OCI-M2 (cell line): ENCODE results near the gene HHAT.

Experiments
- DNase-seq: peaks from one replicate; lab custom pipeline; 2025; ENCODE audit not compliant: unreplicated experiment; lab: John Stamatoyannopoulos, UW

The HHAT gene

DNA sequence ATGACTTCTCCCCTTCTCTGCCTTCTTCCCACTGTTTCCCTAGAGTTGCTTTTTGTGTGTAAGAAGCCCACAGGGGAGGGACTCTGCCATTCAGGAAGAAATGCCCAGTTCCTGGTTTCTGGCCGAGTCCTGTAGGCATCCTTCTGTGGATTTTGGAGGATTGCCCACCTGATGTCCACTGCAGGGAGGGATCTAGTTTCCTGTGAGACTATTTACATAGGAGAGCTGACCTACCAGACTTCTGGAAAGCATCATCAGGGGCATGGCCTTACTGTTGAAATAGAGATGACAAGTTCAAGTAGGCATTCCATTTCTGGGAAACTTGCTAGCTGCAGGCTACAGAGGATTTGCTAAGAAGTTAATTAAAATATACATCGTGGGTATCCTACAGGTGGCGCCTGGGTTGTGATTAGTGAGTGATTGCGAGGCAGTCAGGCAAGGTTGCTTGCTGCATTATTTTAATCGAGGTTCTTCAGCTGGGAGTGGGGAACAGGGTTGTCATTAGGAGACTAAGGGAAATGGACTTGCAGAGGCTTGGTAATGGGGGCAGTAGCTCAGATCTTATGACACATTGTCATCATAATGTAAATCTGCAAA is 148.7 kb downstream of the HHAT start:
- DNase-seq, result no peak

DNA sequence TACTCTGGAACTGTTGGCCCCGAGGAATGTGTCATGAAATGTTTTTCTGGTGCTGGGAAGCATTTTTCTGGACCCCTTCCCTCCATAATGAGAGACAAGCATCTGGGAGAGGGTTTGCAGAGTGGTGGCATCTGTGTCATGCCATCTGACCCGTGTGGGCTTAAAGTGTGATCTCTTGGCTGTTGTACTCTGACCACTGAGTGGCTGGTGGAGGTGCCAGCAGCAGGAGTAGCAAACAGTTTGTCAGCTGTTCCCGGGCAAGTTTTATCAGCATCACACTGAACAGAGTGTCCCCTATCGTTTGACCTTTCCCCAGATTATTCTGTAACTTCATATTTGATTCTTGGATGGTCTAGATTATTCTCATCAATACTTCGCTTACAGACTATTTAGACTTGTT is 150.1 kb downstream of the HHAT start:
- DNase-seq, result no peak

DNA sequence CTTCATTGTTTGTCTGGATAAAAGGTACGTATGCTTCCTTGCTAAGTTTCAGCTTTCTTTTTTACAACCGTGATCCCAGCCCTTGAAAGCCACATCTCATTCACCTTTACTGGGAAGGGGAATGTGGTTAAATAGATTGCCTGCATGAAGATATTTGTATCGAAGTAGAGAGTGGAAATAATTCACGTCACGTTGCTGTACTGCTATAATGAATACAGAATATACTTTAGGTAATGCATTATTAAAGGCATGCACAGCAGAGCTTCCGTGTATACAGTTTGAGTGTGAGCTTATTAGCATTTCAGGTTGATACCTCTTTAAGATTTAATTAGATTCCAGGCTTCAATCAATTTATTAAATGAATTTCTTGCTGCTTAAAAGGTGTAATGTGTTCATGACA is 153.8 kb downstream of the HHAT start:
- no peak for DNase-seq

DNA sequence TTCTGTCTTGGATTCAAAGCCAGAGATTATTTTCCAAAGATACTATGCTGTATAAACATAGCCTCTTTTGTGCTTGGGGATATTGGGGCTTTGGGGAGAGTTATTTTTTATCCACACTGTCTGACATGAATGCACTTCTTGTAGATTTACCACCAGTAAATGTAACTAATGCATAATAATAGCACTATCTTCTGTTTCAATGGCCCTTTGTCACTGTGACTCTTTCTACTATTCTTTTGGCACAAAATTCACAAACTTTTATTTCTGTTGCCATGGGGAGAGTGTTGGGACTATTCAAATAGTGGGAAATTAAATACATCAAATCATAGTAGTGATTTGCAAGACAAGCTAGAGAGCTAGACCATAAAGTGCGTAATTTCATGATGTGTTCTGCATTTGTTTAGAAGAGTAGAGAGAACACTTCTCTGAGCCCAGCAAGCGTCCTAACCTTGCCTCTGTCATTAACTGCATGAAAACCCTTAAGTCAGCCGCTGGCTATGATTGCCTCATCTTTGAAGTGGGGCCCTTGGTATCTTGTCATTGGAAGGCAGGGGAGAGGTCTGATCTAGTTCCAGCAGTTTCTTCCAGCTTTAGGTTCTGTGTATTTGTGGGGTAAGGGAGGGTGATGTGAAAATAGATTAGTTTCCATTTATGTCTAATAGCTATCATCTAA is 154.4 kb downstream of the HHAT start:
- DNase-seq, result no peak

DNA sequence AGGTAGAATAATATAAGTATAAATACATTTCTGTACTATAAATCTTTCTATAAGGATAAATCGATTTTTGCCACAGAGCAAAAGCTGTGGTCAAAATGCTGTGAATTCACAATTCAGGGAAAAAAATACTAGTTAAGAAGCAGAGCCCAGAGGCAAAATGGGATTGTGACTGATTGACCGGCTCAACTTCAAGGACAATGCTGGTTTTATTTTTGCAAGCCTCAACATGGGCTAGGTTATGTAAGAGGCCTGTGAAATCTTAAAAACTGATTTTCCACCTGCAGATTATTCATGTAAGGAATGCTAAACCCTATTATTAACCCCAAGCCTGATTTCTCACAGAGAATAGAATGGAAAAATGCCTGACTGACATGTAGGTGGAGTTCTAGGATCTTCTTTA is 155.1 kb downstream of the HHAT start:
- DNase-seq, result no peak

DNA sequence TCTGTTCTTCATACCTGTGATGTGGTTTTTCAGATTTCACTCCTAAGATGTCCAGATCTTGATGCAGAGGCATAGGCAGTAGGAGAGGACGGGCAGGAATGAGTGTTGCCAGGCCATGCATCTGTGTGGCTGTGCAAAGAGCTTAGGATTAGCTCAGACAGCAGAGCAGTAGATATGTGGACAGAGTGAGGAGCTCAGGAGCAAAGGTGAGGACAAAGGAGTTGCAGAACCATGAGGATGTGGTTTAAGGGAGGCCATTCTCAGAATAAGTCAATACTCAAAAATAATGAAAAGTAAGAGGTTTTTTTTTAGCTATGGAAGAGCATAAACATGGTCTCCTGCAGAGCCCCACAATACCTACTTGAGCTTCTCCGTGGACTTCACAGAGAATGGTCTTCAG is 158.3 kb downstream of the HHAT start:
- DNase-seq, result no peak

DNA sequence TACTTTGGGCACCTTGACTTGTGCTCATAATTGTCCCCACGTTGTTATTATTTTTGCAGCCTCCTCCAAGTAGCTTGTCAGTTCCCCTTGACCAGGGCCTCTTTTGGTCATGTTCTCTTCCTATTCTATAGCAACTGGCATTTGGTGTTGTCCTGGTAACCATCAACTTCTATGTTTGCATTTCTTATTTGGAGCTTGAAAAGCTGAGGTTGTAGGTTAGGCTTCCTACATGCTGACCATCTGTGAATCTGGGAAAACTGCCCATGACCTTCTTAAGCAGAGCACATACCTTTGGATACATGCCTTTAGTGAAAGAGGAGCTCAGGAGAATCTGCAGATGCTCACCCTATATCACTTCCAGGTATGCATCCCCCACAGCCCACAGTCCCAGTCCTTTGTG is 160.8 kb downstream of the HHAT start:
- DNase-seq, result no peak

DNA sequence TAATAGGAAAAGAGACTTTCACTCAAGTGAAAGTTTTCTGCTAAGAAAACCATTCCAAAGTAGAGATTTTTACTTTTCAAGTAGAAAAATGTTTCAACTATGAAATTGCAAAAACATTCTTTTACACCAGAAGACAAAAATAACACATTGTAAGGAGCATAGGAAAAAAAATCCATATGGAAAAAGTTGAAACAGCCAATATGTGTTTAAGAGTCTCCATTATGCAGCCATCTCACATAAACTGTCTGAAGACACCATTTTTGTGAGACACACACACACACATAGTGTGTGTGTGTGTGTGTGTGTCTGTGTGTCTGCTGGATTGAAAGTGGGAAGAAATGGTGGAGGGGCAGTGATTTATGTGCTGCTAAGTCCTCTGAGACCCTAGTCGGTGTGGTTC is 162.1 kb downstream of the HHAT start:
- DNase-seq, result no peak

DNA sequence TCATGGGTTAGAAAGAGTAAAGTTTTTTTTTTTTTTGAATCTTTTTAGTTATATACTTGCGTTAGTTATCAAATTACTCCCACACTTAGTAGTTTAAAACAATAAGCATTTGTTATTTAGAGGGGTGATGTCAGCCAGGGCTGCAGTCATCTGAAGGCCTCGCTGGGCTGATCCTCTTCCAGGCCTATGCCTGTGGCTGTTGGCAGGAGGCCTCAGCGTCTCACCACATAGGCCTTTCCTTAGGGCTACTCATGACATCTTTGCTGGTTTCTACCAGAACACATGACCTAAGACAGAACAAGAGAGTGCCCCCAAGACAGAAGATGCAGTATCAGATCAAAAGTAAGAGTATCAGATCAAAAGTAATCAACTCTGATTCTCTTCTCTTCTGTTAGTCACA is 167.4 kb downstream of the HHAT start:
- DNase-seq, result no peak

DNA sequence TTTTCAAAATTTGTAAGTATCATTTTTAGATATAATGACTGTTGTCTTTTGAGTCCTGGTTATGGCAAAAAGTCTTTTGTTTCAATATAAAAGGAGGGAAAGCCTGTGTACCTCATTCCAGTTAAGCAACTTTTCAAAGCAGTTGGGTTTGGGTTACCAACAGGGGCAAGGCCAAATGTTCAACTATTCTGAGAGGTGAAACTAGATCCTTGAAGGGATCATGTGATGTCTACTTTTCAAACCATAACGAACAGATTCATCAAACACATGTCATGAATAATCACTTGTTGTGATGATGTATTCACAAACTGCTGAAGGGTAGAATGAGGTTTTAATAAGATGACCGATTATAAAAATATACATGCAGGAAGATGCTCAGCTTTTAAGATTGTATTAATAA is 171.3 kb downstream of the HHAT start:
- DNase-seq, result no peak

DNA sequence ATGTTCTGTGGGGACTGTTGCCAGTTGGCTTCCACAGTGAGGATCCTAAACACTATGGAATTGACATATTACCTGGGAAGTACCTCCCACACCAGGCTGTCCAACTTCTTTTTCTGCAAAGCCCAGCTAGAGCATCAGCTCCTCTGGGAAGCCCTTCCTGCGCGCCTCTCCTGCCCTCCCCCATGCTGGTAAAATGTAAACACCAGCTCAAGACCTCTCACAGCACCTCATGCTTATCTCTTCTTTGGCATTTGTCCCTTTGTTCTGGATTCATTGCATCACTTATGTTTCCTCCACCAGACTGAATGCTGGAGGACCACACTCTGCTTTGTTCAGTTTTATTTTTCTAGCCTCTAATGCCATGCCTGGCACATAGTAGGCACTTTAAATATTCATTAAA is 172.1 kb downstream of the HHAT start:
- DNase-seq, result no peak

DNA sequence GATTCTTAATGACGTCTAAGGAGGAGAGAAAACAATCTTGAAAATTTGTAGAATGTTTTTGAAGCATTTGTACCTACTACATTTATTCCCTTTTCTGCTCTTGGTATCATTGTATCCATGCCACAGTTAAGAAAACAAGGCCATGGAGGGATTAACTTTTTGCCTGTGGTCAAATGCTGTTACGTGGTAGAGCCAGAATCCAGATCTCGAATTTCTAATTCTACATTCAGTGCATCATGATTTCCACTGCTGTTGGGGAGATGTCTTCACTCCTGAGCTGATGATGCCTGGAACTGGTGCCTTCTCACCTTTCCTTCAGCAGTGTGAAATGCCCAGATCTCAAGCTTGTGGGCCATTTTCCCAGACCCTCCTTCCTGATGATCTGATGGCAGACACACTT is 175.6 kb downstream of the HHAT start:
- no peak for DNase-seq

DNA sequence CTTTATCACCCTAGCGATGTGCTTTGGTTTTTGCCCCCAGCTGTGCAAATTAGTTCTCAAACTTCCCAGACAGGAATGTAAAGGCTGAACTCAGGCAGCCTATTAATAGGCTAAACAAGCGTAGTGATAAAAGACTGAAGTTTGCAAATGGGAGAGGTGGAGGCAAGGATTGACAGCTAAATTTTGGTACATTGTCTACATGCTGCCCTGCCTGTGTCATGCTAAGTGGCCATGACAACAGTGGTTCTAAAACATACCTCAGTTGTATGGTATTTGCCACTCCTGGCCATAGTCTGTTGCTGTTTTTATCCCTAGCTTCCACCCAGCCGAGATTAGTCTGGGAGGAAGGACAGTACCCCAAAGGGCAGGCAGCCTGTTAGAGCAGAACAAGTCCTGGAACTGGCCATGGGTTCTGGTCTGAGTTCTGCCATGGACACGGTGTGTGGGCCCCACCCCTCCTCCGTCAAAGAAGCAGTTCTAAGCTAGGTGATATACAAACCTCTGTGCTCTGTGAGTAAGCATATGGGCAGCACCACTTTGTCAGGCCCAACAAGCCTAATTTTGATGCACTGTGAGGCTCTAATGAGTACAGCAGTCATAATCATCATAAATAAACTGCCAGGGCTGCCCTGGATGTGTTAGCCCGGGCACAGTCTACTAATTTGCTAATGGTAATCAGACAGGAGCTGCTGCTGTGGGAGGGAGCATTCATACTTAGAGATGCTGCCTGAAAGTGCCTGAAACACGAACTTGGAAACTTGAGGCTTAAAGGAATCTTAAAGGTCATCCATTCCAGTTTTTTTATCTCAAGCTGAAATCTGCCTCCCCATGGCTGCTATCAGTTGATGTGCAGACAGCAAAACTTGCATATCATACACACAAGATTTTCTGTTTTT is 177.1 kb downstream of the HHAT start:
- DNase-seq, result no peak

DNA sequence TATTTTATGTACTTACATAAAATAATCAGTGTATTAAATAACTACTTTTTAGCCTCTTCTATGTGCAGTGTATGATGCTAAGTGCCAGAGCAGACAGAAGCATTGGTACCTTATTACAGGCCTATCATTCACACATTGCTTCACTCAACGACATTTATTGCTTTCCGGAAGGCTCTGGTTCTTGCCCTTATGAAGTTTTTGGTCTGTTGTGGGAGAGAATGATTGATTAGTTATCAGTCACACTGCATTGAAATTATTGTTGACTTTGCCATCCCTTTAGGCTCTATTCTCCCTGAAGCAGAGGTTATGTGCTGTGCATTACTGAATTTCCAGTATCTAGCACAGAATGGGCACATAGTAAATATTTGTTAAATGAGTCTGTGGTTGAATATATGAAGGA is 178.0 kb downstream of the HHAT start:
- no peak for DNase-seq

DNA sequence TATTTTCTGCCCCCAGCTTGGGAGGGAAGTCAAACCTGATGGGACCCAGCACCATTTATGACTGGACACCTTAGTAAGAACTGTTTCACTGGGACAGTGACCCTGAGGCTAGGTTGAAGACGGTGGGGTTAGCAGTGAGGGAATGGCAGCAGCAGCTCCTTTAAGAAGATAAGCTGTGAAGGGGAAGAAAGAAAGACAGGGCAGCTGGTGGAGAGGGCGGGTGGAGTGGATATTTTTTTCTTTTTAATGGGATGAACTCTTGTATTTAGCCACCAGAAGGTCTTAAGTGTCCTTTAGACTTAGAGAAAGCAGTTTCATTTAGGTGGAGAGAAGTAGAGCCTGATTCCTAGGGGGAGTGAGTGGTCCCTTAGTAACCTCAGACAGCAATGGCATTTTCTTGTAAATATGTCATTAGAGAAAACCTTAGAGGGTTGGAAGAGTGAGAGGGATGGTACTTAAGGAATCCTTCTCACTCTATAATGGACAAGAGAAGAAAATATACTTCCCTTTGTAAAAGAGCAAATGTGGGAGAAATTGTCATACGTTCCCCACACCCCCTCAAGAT is 187.5 kb downstream of the HHAT start:
- DNase-seq, result no peak

DNA sequence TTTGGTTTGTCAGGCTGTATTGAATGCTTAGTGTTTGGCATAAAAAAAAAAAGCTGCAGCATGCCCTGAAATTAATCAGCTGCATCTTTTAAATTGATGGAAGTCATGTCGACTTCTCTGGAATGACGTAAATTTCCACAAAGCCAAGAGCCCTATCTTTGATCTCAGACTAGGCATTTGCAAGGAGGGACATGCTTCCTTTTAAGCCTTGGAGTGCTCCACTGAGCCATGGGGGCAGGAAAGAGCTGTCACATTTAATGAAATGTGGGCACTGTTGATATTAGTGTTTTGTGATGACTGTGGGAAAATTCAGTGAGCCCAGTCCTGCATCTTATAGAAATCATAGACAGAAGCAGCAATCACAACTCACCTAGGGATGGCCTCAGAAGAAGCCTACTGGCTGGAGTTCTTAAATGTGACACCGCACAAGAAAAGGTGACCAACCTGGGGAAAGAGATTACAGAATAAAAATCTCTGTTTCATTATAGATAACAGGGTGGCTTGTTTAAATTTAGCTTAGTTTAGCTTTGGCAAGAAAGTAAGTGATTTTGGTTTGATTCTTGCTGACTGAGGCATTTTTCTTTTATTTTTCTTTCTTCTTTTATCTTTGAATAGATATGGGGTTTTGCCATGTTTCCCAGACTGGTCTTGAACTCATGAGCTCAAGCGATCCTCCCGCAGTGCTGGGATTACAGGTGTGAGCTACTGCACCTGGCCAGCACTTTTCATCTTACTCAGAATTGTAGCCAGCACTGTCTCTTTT is 188.2 kb downstream of the HHAT start:
- no peak for DNase-seq

DNA sequence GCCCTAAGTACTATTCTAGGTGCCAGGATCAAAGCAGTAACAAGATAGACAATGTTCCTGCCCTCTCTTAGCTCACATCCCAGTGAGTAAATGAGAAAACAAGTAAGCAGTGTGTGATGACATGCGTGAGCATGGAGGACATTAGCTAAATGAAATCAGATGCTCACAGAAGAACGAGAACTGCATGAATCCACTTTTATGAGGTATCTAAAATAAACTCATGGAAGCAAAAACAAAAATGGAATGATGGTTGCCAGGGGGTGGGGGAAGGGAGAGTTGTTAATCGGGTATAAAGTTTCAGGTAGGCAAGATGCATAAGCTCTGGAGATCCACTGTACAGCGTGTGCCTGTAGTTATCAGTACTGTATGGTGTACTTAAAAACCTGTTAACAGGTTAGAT is 195.1 kb downstream of the HHAT start:
- no peak for DNase-seq

DNA sequence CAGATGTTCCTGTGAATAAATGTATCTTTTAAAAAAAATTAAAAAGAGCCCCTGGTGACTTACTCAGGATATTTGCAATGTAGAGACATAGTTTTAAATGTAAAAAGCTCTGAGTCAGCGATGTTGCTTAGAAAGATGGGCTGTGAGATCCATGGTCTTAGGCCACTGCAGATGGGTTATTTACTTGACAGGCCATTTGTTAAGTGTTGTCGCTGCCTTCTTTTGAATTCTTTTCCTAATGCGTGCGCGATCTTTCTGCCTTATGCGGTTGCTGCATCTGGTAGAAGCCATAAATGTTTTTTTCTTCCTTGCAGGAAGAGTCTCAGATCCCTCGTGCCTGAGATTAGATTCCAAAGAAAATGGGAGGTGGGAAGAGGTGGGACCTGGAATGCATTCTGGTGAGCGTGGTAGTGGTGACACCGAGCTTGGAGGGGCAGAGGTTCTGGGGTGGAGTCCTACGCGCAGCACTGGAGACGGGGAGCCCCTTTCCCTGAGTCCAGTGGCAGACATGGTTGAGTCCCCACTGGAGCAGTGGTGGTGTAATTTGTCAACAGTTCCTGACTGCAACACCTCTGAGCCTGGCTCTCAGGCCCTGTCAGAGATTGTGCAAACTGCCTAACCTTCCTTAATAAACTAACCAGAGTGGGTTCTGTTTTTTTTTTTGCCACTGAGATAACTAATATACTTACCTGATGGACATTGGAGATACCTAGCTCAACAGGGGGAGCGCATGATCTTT is 197.2 kb downstream of the HHAT start:
- DNase-seq, result no peak

DNA sequence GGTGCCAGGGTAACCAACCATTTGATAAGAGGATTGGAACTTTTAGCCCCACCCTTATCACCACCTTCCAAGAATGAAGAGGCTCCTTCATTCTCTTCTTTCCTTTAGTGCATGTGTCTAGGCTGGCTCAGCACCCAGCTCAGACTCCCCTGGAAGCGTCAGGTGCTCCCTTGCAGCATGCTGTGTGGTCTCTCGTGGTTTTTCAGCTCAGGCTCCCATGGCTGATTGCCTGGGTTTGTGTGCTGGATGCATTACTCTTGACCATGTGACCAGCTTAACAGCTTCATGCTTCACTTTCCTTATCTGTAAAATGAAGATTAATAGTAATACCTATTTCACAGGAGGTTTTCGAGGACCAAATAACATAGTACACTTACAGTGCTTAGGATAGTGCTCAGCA is 198.4 kb downstream of the HHAT start:
- no peak for DNase-seq

DNA sequence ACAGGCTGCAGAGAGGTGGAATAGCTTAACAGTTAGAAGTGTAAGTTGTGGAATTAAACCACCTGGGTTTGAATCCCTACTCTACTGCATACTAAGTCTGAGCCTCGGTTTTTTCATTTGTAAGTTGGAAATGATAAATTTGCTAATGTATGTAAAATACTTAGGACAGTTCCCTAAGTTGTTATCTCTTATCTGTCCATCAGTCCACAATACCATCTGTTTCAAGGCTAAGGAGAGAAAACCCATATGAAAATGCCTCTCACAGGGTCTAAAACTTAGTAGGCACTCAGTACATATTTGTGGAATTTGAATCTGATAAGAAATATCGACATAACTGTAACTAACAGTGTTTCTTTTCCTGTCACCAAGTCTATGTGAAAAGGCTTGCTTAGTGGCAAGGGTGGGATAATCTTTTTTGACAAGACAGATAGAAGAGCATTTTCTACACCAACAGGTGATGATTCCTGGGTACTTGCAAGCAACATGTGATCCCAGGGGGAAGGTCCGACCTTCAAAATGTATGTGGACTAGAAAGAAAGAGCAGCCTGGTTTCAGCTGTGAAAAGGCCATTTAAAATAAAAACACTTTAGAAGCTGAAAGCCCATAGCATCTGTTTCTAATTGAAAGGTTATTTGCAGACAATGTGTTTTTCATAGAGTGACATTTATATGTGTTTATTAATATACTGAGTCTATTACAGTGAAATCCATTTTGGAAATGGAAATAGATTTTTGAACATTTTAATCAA is 202.9 kb downstream of the HHAT start:
- DNase-seq, result no peak
